ENCODE results near the gene MALT1.

Gene MALT1, protein sequence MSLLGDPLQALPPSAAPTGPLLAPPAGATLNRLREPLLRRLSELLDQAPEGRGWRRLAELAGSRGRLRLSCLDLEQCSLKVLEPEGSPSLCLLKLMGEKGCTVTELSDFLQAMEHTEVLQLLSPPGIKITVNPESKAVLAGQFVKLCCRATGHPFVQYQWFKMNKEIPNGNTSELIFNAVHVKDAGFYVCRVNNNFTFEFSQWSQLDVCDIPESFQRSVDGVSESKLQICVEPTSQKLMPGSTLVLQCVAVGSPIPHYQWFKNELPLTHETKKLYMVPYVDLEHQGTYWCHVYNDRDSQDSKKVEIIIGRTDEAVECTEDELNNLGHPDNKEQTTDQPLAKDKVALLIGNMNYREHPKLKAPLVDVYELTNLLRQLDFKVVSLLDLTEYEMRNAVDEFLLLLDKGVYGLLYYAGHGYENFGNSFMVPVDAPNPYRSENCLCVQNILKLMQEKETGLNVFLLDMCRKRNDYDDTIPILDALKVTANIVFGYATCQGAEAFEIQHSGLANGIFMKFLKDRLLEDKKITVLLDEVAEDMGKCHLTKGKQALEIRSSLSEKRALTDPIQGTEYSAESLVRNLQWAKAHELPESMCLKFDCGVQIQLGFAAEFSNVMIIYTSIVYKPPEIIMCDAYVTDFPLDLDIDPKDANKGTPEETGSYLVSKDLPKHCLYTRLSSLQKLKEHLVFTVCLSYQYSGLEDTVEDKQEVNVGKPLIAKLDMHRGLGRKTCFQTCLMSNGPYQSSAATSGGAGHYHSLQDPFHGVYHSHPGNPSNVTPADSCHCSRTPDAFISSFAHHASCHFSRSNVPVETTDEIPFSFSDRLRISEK

GRCh38 chr18:58671111-58671631 lies at the start of gene MALT1:
Gene MALT1, plus strand, starts transcription at chr18:58671465. Its CDS starts 179 bp downstream, at chr18:58671644.
- TF ChIP-seq CTCF (IDR thresholded peaks at IDR 0.05; ENCODE audit: control insufficient read depth, extremely low read depth, insufficient read depth), result no peak
- DNase-seq (ENCODE audit: low read depth), result peak; percentile 64
- peak within 1 kb of the TSS; percentile 88 for H3K4me3 ChIP-seq (ENCODE audit: low read depth, low read length)

DNA sequence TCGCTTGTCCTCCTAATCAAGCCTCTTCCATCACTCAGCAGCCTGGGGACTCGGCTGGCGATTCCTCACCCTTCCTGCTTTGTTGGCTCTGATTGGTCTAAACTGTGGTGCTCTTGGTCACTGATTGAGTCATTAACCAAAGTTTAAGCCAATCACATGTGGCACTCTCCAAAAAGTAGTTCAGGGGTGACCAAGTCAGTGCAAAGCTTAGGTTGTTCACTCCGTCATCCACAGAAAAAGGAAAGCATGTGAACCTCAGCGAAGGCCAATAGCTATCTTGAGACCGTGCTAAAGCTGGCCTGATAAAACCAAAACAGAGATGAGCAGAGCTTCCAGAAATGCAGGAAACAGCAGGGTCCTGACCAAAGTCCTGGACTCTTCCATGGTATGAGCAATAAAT lies 47.3 kb upstream of the MALT1 start:
- no peak overlapping the region for H3K4me3 ChIP-seq (ENCODE audit: low read depth, low read length)
- no peak for TF ChIP-seq CTCF (IDR thresholded peaks at IDR 0.05; ENCODE audit: control insufficient read depth, extremely low read depth, insufficient read depth)
- no peak for DNase-seq (ENCODE audit: low read depth)

GRCh38 chr18:58625839-58626238 lies 45.4 kb upstream of the MALT1 start:
- H3K4me3 ChIP-seq (ENCODE audit: low read depth, low read length), result no peak overlapping the region
- TF ChIP-seq CTCF (IDR thresholded peaks at IDR 0.05; ENCODE audit: control insufficient read depth, extremely low read depth, insufficient read depth), result no peak
- DNase-seq (ENCODE audit: low read depth), result no peak

DNA sequence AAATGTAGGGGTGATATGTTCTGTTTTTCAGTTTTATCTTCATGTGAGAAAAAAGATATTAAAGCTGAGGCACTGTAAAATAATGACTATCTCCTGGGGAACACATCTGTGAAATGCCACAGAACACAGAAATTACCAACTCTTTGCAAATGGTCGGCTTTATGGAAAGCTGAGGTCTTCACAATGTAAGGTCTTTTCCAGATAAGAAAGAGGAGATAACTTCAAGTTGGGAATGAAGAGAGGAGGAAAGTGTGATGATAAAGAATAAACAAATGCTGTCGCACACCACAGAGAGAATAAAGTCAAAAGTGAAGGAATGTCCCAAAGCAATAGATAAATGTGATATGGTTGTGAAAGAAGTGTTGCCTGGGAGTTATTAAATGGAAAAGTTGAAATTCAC lies 41.2 kb upstream of the MALT1 start:
- DNase-seq (ENCODE audit: low read depth), result no peak
- TF ChIP-seq CTCF (IDR thresholded peaks at IDR 0.05; ENCODE audit: control insufficient read depth, extremely low read depth, insufficient read depth), result no peak
- no peak overlapping the region for H3K4me3 ChIP-seq (ENCODE audit: low read depth, low read length)

DNA sequence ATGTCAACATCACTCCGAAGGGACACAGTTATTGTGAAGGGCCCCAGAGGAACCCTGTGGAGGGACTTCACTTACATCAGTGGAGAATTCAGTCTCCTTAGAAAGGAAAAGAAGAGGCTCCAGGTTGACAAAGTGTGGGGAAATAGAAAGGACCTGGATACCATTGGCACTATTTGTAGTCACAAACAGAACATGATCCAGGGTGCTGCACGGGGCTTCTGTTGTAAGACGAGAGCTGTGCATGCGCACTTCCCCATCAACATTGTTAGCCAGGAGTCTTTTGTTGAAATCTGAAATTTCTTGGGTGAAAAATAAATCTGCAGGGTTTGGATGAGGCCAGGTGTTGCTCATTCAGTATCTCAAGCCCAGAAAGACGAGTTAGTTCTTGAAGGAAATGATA lies 40.0 kb upstream of the MALT1 start:
- no peak for DNase-seq (ENCODE audit: low read depth)
- no peak for TF ChIP-seq CTCF (IDR thresholded peaks at IDR 0.05; ENCODE audit: control insufficient read depth, extremely low read depth, insufficient read depth)
- H3K4me3 ChIP-seq (ENCODE audit: low read depth, low read length), result no peak overlapping the region

DNA sequence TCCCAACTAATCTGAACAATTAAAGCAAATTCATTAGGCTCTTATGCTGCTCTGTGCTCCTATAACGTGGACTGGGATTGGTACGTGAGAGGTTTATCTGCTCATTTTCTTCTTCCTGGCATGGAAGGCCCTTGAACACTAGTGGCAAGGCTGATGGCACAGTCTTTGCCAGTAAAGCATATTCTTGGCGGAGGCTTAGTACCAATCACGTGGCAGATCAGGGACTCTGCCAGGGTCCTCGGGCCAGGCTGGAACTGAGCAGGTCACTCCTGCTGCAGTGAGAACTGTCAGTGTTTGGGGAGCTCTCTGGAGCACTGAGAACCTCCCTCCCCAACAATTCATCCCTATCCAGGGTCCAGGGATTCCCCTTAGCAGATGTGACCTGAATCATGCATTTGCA lies 38.7 kb upstream of the MALT1 start:
- no peak overlapping the region for H3K4me3 ChIP-seq (ENCODE audit: low read depth, low read length)
- peak; percentile 7 for DNase-seq (ENCODE audit: low read depth)
- TF ChIP-seq CTCF (IDR thresholded peaks at IDR 0.05; ENCODE audit: control insufficient read depth, extremely low read depth, insufficient read depth), result no peak

All from LNCaP clone FGC (cell line).